Activated T-cell treated with anti-CD3 and anti-CD28 coated beads, Interleukin-2, amount 50 U/mL, for 48 hours (primary cell): ENCODE results near the gene XXYLT1.
"Not testable (repeated sequence)": the region's sequence is repeated elsewhere in the genome, so short reads cannot be mapped to it uniquely, and the experiment has no call there.

Source experiments
- DNase-seq, 2 experiments: peaks; one replicate each; pipeline ENCODE4 v3.0.0-alpha.2; 2020

XXYLT1 gene

GRCh38 chr3:195109098-195109657 lies 161.8 kb downstream of the XXYLT1 start:
- DNase-seq = no peak

- DNase-seq = no peak
Observed at GRCh38 chr3:195107593-195107992, 163.4 kb downstream of the XXYLT1 start.

GRCh38 chr3:195107031-195107430 lies 163.9 kb downstream of the XXYLT1 start:
- not testable (repeated sequence) for DNase-seq

- peak; percentile 81 to 83 for DNase-seq
Observed at GRCh38 chr3:195106418-195106906, 164.5 kb downstream of the XXYLT1 start.

- DNase-seq = no peak
Observed at GRCh38 chr3:195105841-195106417, 165.0 kb downstream of the XXYLT1 start.

- no peak for DNase-seq
Observed at GRCh38 chr3:195105389-195105788, 165.6 kb downstream of the XXYLT1 start.

- no peak for DNase-seq
Observed at GRCh38 chr3:195104340-195104739, 166.6 kb downstream of the XXYLT1 start.

- no peak for DNase-seq
Observed at GRCh38 chr3:195103623-195104022, 167.3 kb downstream of the XXYLT1 start.

GRCh38 chr3:195102609-195103467 lies 168.1 kb downstream of the XXYLT1 start:
- no peak for DNase-seq

GRCh38 chr3:195101927-195102608 lies 168.9 kb downstream of the XXYLT1 start:
- no peak for DNase-seq

- no peak for DNase-seq
Observed at GRCh38 chr3:195101001-195101583, 169.9 kb downstream of the XXYLT1 start.

GRCh38 chr3:195099951-195100785 lies 170.8 kb downstream of the XXYLT1 start:
- no peak for DNase-seq

GRCh38 chr3:195098741-195099525 lies 172.0 kb downstream of the XXYLT1 start:
- no peak for DNase-seq

- DNase-seq = no peak
Observed at GRCh38 chr3:195097331-195098255, 173.4 kb downstream of the XXYLT1 start.

- DNase-seq = no peak
Observed at GRCh38 chr3:195096484-195097330, 174.3 kb downstream of the XXYLT1 start.

- DNase-seq = no peak
Observed at GRCh38 chr3:195096053-195096452, 174.9 kb downstream of the XXYLT1 start.

- no peak for DNase-seq
Observed at GRCh38 chr3:195095704-195096036, 175.3 kb downstream of the XXYLT1 start.

GRCh38 chr3:195095035-195095703 lies 175.8 kb downstream of the XXYLT1 start:
- DNase-seq = no peak
